ENCODE data around the gene CHGA. TPM values are rescaled to one million over a fixed set of nuclear protein-coding genes. Genes with fewer than 3 reads are reported as not detected.

Gene CHGA
- total and polyA plus RNA-seq, 2 donors (not counting 1 experiment from before 2014, with no cell fraction given), result not detected

DNA sequence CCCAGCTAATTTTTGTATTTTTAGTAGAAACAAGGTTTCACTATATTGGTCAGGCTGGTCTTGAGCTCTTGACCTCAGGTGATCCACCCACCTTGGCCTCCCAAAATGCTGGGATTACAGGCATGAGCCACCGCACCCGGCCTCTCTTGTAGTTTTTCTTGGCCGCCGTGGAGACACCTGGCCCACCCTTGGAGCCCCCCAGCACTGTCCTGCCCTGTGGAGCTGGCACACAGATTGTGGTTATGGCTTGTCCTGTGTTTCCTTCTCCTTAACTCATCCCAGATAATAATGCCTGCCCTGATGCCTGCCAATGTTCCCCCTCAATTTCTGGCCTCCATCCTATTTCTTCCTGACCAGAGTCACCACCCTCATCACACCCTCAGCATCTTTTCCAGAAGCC, 57.9 kb downstream of the CHGA start:
- no peak overlapping the region for H3K4me3 ChIP-seq (ENCODE audit: control extremely low read depth in 1 of 5, extremely low read depth in 1 of 5, insufficient read depth in 1 of 5, low read depth in 2 of 5, low read length in 4 of 5)
- Mint-ChIP-seq H3K4me3 (no peak overlapping the region), H3K27ac (no peak overlapping the region), H3K4me1 (peaks cover 20% of the 10 kb centered on the region), H3K9me3 (ENCODE audit: insufficient read depth) (peaks cover 31% of the 10 kb centered on the region), H3K27me3 (no peaks in the 10 kb centered on the region)
- H3K9ac ChIP-seq (ENCODE audit: low read length), result no peak overlapping the region
- no peak overlapping the region for H3K4me2 ChIP-seq (replicated peaks; ENCODE audit: low read depth, low read length, poor library complexity, severe bottlenecking)
- peaks cover 2 to 24% of the 10 kb centered on the region in 2 experiments for H3K36me3 ChIP-seq (replicated peaks in 1 of 2; ENCODE audit: control extremely low read depth in 1 of 2, control insufficient read depth in 1 of 2, extremely low read depth in 1 of 2, insufficient read depth in 2 of 2, low read length in 1 of 2)
- peaks cover 3 to 66% (median 45%) of the 10 kb centered on the region in 3 donors for H3K9me3 ChIP-seq (ENCODE audit: control extremely low read depth in 1 of 3, control insufficient read depth in 2 of 3, insufficient read depth in 1 of 3, low read length in 2 of 3)
- DNase-seq, result no peak
- peaks cover 4% of the 10 kb centered on the region for H3K79me2 ChIP-seq (ENCODE audit: control insufficient read depth, insufficient read depth, low read length)
- TF ChIP-seq EZH2 (IDR thresholded peaks at IDR 0.05; ENCODE audit: borderline replicate concordance, insufficient read depth, low read depth, low read length, poor library complexity, severe bottlenecking), result no peak
- TF ChIP-seq, protein P1, sequence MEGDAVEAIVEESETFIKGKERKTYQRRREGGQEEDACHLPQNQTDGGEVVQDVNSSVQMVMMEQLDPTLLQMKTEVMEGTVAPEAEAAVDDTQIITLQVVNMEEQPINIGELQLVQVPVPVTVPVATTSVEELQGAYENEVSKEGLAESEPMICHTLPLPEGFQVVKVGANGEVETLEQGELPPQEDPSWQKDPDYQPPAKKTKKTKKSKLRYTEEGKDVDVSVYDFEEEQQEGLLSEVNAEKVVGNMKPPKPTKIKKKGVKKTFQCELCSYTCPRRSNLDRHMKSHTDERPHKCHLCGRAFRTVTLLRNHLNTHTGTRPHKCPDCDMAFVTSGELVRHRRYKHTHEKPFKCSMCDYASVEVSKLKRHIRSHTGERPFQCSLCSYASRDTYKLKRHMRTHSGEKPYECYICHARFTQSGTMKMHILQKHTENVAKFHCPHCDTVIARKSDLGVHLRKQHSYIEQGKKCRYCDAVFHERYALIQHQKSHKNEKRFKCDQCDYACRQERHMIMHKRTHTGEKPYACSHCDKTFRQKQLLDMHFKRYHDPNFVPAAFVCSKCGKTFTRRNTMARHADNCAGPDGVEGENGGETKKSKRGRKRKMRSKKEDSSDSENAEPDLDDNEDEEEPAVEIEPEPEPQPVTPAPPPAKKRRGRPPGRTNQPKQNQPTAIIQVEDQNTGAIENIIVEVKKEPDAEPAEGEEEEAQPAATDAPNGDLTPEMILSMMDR (IDR thresholded peaks at IDR 0.05), result no peak
- intact Hi-C loops (cut with micrococcal nuclease), result no loop called here
- H2AFZ ChIP-seq (ENCODE audit: insufficient read depth, low read depth, low read length, poor library complexity, severe bottlenecking), result no peak overlapping the region
- ATAC-seq (ENCODE audit: low read depth), result no peak
- POLR2A ChIA-PET, result no interaction called here
- CTCF ChIA-PET, result no interaction called here
- H3K27me3 ChIP-seq (replicated peaks in 1 of 4; ENCODE audit: control extremely low read depth in 1 of 4, control insufficient read depth in 3 of 4, insufficient read depth in 4 of 4, low read length in 3 of 4), result no peaks in the 10 kb centered on the region
- no peaks in the 10 kb centered on the region for H4K20me1 ChIP-seq (ENCODE audit: control insufficient read depth, insufficient read depth, low read length, poor library complexity, severe bottlenecking)
- WGBS (ENCODE audit: insufficient coverage), result 90% methylated on average over 2 of the region's 4 CpGs
- H3K4me1 ChIP-seq (ENCODE audit: control insufficient read depth in 2 of 2, insufficient read depth in 2 of 2, low read length in 2 of 2), result no peaks in the 10 kb centered on the region
- H3K27ac ChIP-seq (ENCODE audit: low read length in 2 of 2), result no peak overlapping the region

DNA sequence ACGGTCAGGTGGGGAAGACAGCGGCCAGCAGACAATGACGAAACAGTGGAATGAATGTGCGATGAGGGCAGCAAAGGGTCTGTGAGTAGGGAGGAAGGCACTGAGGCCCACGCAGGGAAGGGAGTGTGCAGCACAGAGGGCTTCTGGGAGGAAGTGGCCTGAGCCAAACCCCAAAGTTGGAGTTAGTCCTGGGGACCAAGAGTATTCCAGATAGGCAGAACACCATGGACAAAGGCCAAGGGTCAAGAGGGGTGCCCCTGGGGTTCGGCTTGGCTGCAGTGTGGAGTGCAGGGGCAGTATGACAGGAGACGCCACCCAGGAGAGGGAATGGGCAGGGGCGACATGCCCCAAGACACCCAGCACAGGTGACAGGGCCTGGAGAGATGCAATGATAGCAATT, 58.8 kb downstream of the CHGA start:
- no peaks in the 10 kb centered on the region for H3K4me1 ChIP-seq (ENCODE audit: control insufficient read depth in 2 of 2, insufficient read depth in 2 of 2, low read length in 2 of 2)
- TF ChIP-seq, protein P1 (IDR thresholded peaks at IDR 0.05), result no peak
- TF ChIP-seq EZH2 (IDR thresholded peaks at IDR 0.05; ENCODE audit: borderline replicate concordance, insufficient read depth, low read depth, low read length, poor library complexity, severe bottlenecking), result no peak
- no peak overlapping the region for H3K4me2 ChIP-seq (replicated peaks; ENCODE audit: low read depth, low read length, poor library complexity, severe bottlenecking)
- no peaks in the 10 kb centered on the region for H3K27me3 ChIP-seq (replicated peaks in 1 of 4; ENCODE audit: control extremely low read depth in 1 of 4, control insufficient read depth in 3 of 4, insufficient read depth in 4 of 4, low read length in 3 of 4)
- intact Hi-C loops (cut with micrococcal nuclease), result no loop called here
- peaks cover 2 to 22% of the 10 kb centered on the region in 2 experiments for H3K36me3 ChIP-seq (replicated peaks in 1 of 2; ENCODE audit: control extremely low read depth in 1 of 2, control insufficient read depth in 1 of 2, extremely low read depth in 1 of 2, insufficient read depth in 2 of 2, low read length in 1 of 2)
- no peak overlapping the region for H2AFZ ChIP-seq (ENCODE audit: insufficient read depth, low read depth, low read length, poor library complexity, severe bottlenecking)
- no peak overlapping the region for H3K27ac ChIP-seq (ENCODE audit: low read length in 2 of 2)
- DNase-seq, result no peak
- WGBS (ENCODE audit: insufficient coverage), result 100% methylated on average over 6 of the region's 8 CpGs
- Mint-ChIP-seq H3K27me3 (no peaks in the 10 kb centered on the region), H3K9me3 (ENCODE audit: insufficient read depth) (peaks cover 24% of the 10 kb centered on the region), H3K4me1 (peaks cover 20% of the 10 kb centered on the region), H3K27ac (no peak overlapping the region), H3K4me3 (no peak overlapping the region)
- ChIA-PET CTCF (no interaction called here), POLR2A (no interaction called here)
- no peak for ATAC-seq (ENCODE audit: low read depth)
- no peak overlapping the region for H3K9ac ChIP-seq (ENCODE audit: low read length)
- no peaks in the 10 kb centered on the region for H4K20me1 ChIP-seq (ENCODE audit: control insufficient read depth, insufficient read depth, low read length, poor library complexity, severe bottlenecking)
- H3K9me3 ChIP-seq (ENCODE audit: control extremely low read depth in 1 of 3, control insufficient read depth in 2 of 3, insufficient read depth in 1 of 3, low read length in 2 of 3), result peaks cover 1 to 59% (median 37%) of the 10 kb centered on the region in 3 donors
- H3K79me2 ChIP-seq (ENCODE audit: control insufficient read depth, insufficient read depth, low read length), result peaks cover 4% of the 10 kb centered on the region
- no peak overlapping the region for H3K4me3 ChIP-seq (ENCODE audit: control extremely low read depth in 1 of 5, extremely low read depth in 1 of 5, insufficient read depth in 1 of 5, low read depth in 2 of 5, low read length in 4 of 5)

All from B cell (primary cell).